ENCODE measurements around the gene IL4R. TPM values are rescaled to one million over a fixed set of nuclear protein-coding genes. Genes with fewer than 3 reads are reported as not detected.

Gene IL4R
- total RNA-seq, 1 experiment from 2014 or later, result 28.6 TPM

- no CpG with 5 or more reads among the region's 3 CpGs for WGBS (ENCODE audit: extremely low coverage, insufficient read length, low lambda C conversion rate)
- Histone ChIP-seq H3K18ac (ENCODE audit: insufficient read length, low read depth, low read length) (no peak overlapping the region), H4K20me1 (ENCODE audit: control insufficient read depth, insufficient read depth, insufficient read length) (no peaks in the 10 kb centered on the region), H3K56ac (ENCODE audit: insufficient read length, low read depth, low read length) (no peak overlapping the region), H3K9me3 (ENCODE audit: control insufficient read depth, low read depth, low read length) (no peaks in the 10 kb centered on the region), H3T11ph (ENCODE audit: low read length) (no peak overlapping the region), H3K27ac (ENCODE audit: insufficient read length, low read depth, low read length) (no peak overlapping the region), H3K4ac (ENCODE audit: low read depth, low read length) (no peak overlapping the region), H2BK120ac (ENCODE audit: low read depth, low read length, poor library complexity, severe bottlenecking) (no peak overlapping the region), H3K27me3 (ENCODE audit: insufficient read depth, low read length) (no peaks in the 10 kb centered on the region), H3K9ac (ENCODE audit: extremely low read depth, insufficient read length, low read length) (no peak overlapping the region), H3K23ac (ENCODE audit: insufficient read length, low read depth, low read length) (no peak overlapping the region), H3K79me2 (ENCODE audit: insufficient read depth, low read length) (no peaks in the 10 kb centered on the region), H4K8ac (replicated peaks; ENCODE audit: insufficient read length, low read depth, low read length) (no peak overlapping the region), H2AK5ac (ENCODE audit: insufficient read length, low read length) (no peak overlapping the region), H2BK5ac (ENCODE audit: insufficient read length, low read length) (no peak overlapping the region), H3K4me1 (ENCODE audit: insufficient read depth, low read length) (no peaks in the 10 kb centered on the region), H3K23me2 (ENCODE audit: insufficient read length, low read depth, low read length, poor library complexity, severe bottlenecking) (no peaks in the 10 kb centered on the region), H2AFZ (ENCODE audit: low read length) (no peak overlapping the region), H2BK12ac (ENCODE audit: insufficient read length, low read depth, low read length) (no peak overlapping the region), H4K5ac (ENCODE audit: insufficient read length, low read depth, low read length) (no peak overlapping the region), H3K79me1 (ENCODE audit: insufficient read depth, low read depth, low read length, poor library complexity, severe bottlenecking) (no peaks in the 10 kb centered on the region), H3K4me2 (ENCODE audit: insufficient read depth, insufficient read length, low read length) (no peak overlapping the region), H4K91ac (ENCODE audit: insufficient read length, low read depth, low read length) (no peak overlapping the region), H2BK15ac (ENCODE audit: low read depth, low read length) (no peak overlapping the region), H2BK20ac (ENCODE audit: low read depth, low read length, poor library complexity, severe bottlenecking) (no peak overlapping the region), H3K14ac (ENCODE audit: insufficient read depth, low read length) (no peak overlapping the region)
- Mint-ChIP-seq H3K4me3 (no peak overlapping the region), H3K4me1 (no peaks in the 10 kb centered on the region), H3K36me3 (ENCODE audit: insufficient read depth in 1 of 3, low read depth in 3 of 3) (no peaks in the 10 kb centered on the region), H3K27me3 (ENCODE audit: low read depth) (no peaks in the 10 kb centered on the region; the same call in none of the 2 replicates), H3K27ac (no peak overlapping the region), H3K9me3 (no peaks in the 10 kb centered on the region)
- TF ChIP-seq CTCF (conservative IDR thresholded peaks at IDR 0.05), result no peak
- DNase-seq, result no peak
These were observed 59.5 kb downstream of the IL4R start for GRCh38 chr16:27373312-27373711.
